22Rv1 (cell line): Measurements from ENCODE around the gene MFSD6L.

Experiments
- H3K27ac ChIP-seq: fragments of 450-650 bp; 2 replicates; pipeline ENCODE4 v1.5.1; 2017
- ZFX ChIP-seq: fragments of 450-650 bp; IDR thresholded peaks from 2 replicates; pipeline ENCODE4 v1.6.1; 2017; ENCODE audit warnings: antibody characterized with exemption, borderline replicate concordance
- TF ChIP-seq, protein P1 (sequence below): fragments of 450-650 bp; IDR thresholded peaks from 2 replicates; pipeline ENCODE4 v1.5.1; 2017; ENCODE audit warnings: mild to moderate bottlenecking

Gene MFSD6L

DNA sequence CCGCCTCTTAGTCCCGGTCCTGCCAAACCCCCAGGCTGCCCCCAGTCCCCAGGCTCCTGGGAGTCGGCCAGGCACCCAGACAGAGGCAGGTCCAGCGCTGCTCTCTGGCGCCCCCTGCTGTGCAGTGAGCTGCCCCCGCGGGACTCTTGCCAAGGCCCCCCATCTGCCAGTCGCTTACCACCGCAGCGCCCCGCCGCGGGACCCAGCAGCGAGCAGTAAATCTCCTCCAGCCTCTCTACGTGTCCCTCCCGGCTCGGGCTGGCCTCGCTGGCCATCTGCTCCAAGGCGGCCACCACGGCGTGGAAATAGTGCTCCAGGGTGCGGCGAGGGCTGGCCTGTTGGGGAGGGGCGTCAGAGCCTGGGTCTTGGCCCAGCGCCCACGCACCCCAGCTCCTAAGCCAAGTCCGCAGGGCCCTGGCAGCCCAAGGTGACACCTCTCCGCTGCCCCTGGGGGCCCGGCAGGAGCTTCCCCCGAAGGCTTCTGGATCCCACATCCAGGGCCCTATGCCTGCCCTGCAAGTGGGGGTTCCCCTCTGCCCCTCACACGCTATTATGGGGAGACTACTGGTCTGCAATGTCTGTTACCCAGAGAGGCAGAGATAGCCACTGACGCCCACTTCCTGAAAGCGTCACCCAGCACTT is 33.7 kb upstream of the MFSD6L start:
- no peak for TF ChIP-seq ZFX
- TF ChIP-seq, protein P1, sequence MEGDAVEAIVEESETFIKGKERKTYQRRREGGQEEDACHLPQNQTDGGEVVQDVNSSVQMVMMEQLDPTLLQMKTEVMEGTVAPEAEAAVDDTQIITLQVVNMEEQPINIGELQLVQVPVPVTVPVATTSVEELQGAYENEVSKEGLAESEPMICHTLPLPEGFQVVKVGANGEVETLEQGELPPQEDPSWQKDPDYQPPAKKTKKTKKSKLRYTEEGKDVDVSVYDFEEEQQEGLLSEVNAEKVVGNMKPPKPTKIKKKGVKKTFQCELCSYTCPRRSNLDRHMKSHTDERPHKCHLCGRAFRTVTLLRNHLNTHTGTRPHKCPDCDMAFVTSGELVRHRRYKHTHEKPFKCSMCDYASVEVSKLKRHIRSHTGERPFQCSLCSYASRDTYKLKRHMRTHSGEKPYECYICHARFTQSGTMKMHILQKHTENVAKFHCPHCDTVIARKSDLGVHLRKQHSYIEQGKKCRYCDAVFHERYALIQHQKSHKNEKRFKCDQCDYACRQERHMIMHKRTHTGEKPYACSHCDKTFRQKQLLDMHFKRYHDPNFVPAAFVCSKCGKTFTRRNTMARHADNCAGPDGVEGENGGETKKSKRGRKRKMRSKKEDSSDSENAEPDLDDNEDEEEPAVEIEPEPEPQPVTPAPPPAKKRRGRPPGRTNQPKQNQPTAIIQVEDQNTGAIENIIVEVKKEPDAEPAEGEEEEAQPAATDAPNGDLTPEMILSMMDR = peak; percentile 88
- no peak overlapping the region for H3K27ac ChIP-seq

GRCh38 chr17:8831234-8831849 is 32.2 kb upstream of the MFSD6L start:
- no peak for TF ChIP-seq ZFX
- TF ChIP-seq, protein P1 = no peak
- H3K27ac ChIP-seq = no peak overlapping the region

DNA sequence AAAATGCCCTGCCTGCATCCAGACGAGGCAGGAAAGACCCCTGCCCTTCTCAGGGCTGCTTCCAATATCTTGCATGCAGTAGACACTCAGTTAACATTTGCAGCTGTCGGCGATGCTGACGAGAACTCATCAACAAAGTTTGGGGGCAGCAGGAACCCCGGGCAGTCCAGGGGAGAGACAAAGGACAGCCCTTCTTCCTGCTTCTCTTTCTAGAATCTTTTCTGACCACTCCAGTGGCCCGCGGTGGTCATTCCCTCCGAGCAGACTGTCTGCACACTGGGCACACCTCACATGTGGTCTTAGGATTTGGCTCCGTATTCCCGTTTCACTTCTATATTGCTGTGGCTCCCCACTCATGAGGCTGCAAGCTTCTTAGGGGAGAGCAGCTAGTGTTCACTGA is 31.0 kb upstream of the MFSD6L start:
- H3K27ac ChIP-seq = no peak overlapping the region
- TF ChIP-seq, protein P1 = no peak
- TF ChIP-seq ZFX = no peak

- TF ChIP-seq ZFX = no peak
- H3K27ac ChIP-seq = no peak overlapping the region
Observed at GRCh38 chr17:8829036-8829941, 30.1 kb upstream of the MFSD6L start.

DNA sequence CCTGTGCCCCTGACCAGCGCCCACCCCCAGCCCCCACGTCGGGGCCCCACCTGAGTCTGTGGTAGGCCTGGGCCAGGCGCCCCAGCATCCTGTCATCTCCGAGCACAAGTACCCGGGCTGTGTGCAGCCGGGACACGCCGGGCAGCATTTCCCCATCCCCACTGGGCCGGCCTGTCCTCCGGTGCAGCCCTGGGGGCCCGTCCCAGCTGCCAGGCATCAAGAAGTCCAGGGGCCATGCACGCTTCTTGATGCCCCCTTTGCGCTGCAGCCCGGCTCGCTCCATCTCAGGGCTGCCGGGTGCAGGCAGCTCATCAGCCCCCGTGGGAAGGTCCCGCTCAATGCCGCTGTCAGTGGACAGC is 29.3 kb upstream of the MFSD6L start:
- TF ChIP-seq, protein P1 = no peak
- TF ChIP-seq ZFX = no peak

GRCh38 chr17:8826808-8827435 is 27.8 kb upstream of the MFSD6L start:
- H3K27ac ChIP-seq = no peak overlapping the region
- no peak for TF ChIP-seq ZFX
- TF ChIP-seq, protein P1 = no peak

More for the DNA sequence above, 29.3 kb upstream of the MFSD6L start:
- H3K27ac ChIP-seq = no peak overlapping the region

DNA sequence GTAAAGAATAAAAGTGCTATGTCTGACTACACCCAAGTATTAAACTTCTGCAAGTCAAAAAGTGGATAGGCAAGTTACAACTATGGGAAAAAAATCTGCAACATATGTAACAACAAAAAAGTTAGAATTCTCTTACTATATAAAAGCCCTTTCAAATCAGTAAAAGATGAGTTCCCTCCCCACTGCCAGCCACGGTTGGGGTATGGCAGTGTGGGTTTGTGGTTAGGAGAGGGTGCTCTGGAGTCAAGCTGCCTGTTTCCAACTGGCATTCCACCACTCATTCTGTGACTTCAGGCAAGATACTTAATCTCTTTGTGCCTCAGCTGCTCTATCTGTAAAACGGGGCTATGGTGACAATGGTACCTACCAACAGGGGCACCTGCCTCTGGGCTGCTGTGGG is 26.6 kb upstream of the MFSD6L start:
- no peak for TF ChIP-seq ZFX
- TF ChIP-seq, protein P1 = no peak
- H3K27ac ChIP-seq = no peak overlapping the region
